Tibial nerve (tissue), 4 donors: ENCODE measurements around the gene NFE2L3.

Experiments
- EP300 ChIP-seq, 2 donors: sonication (generic); formaldehyde crosslinking; IDR thresholded peaks; one replicate each; pipeline ENCODE4 v1.6.1; 2017; ENCODE audit warnings: antibody characterized with exemption in 2 of 2, mild to moderate bottlenecking in 1 of 2
- POLR2A ChIP-seq, 2 donors: fragments of 450-650 bp; IDR thresholded peaks; one replicate each; pipeline ENCODE4 v1.6.1; 2017; ENCODE audit warnings: antibody characterized with exemption in 2 of 2, mild to moderate bottlenecking in 2 of 2, moderate library complexity in 2 of 2
- TF ChIP-seq, protein P1 (sequence below), 5 experiments: fragments of 200-600 bp in 3 of 5; fragments of 450-650 bp in 2 of 5; sonication (generic) in 3 of 5; IDR thresholded peaks; one replicate each; pipeline ENCODE4 v1.5.1; 2016 to 2019; ENCODE audit warnings: antibody characterized with exemption in 5 of 5, mild to moderate bottlenecking in 3 of 5, moderate library complexity in 2 of 5

DNA sequence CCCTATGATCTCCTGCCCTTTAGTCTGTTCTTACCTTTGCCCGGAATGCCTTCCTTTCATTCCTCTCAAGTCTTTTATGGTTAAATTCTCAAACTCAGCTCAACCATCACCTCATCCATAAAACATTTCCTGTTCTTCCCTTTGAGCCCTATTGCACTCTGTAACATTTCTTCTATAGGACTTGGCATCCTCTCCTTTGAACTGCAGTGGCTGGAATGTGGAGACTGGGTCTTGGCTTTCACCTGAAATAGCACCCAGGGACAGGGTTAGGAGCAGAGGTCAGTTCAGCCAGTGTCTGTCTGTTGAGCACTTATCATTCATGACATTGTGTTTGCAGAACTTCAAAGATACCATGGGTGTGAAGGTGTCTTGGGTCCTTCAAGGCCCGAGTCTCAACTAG, 7.2 kb downstream of the NFE2L3 start:
- TF ChIP-seq, protein P1, sequence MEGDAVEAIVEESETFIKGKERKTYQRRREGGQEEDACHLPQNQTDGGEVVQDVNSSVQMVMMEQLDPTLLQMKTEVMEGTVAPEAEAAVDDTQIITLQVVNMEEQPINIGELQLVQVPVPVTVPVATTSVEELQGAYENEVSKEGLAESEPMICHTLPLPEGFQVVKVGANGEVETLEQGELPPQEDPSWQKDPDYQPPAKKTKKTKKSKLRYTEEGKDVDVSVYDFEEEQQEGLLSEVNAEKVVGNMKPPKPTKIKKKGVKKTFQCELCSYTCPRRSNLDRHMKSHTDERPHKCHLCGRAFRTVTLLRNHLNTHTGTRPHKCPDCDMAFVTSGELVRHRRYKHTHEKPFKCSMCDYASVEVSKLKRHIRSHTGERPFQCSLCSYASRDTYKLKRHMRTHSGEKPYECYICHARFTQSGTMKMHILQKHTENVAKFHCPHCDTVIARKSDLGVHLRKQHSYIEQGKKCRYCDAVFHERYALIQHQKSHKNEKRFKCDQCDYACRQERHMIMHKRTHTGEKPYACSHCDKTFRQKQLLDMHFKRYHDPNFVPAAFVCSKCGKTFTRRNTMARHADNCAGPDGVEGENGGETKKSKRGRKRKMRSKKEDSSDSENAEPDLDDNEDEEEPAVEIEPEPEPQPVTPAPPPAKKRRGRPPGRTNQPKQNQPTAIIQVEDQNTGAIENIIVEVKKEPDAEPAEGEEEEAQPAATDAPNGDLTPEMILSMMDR (IDR thresholded peaks at IDR 0.05) = no peak
- TF ChIP-seq EP300 (IDR thresholded peaks at IDR 0.05) (no peak), POLR2A (IDR thresholded peaks at IDR 0.05) (no peak)
